NCI-H2196 (cell line): Measurements from ENCODE around the gene KRT78.
"Not testable (repeated sequence)": the region's sequence is repeated elsewhere in the genome, so short reads cannot be mapped to it uniquely, and the experiment has no call there.

Experiments
- DNase-seq: peaks from one replicate; lab custom pipeline; 2025; ENCODE audit not compliant: unreplicated experiment; lab: John Stamatoyannopoulos, UW

KRT78 gene

GRCh38 chr12:52796839-52797528, 51.8 kb downstream of the KRT78 start:
- DNase-seq: no peak

GRCh38 chr12:52796429-52796794, 52.4 kb downstream of the KRT78 start:
- no peak for DNase-seq

- no peak for DNase-seq
These were observed 52.9 kb downstream of the KRT78 start, which contains the start of gene KRT3 for GRCh38 chr12:52795694-52796428. Gene KRT3 (minus strand): TSS chr12:52796117. CDS start chr12:52796042, 75 bp downstream.

- DNase-seq: not testable (repeated sequence)
These were observed 53.5 kb downstream of the KRT78 start for GRCh38 chr12:52795332-52795674.

GRCh38 chr12:52794479-52795331, 54.1 kb downstream of the KRT78 start:
- DNase-seq: no peak

- no peak for DNase-seq
These were observed 56.4 kb downstream of the KRT78 start for GRCh38 chr12:52792185-52793029.

GRCh38 chr12:52791271-52792184, 57.3 kb downstream of the KRT78 start:
- DNase-seq: no peak

- no peak for DNase-seq
These were observed 58.1 kb downstream of the KRT78 start for GRCh38 chr12:52790427-52791270.

GRCh38 chr12:52789637-52790426, 59.0 kb downstream of the KRT78 start:
- no peak for DNase-seq

- no peak for DNase-seq
These were observed 59.7 kb downstream of the KRT78 start for GRCh38 chr12:52788876-52789636.

- no peak for DNase-seq
These were observed 60.5 kb downstream of the KRT78 start for GRCh38 chr12:52788192-52788875.
